Esophagus muscularis mucosa (tissue), 4 donors: Measurements from ENCODE around the gene PPME1.

ENCODE experiments used
- CTCF ChIP-seq, 3 experiments: fragments of 200-600 bp in 2 of 3; fragments of 450-650 bp in 1 of 3; sonication (generic) in 2 of 3; IDR thresholded peaks; one replicate each; pipeline ENCODE4 v1.5.1; 2017 to 2019; ENCODE audit warnings: antibody characterized with exemption in 3 of 3, mild to moderate bottlenecking in 2 of 3, moderate library complexity in 1 of 3
- EP300 ChIP-seq: sonication (generic); formaldehyde crosslinking; IDR thresholded peaks from one replicate; pipeline ENCODE4 v1.6.1; 2017; ENCODE audit warnings: antibody characterized with exemption
- POLR2A ChIP-seq: fragments of 450-650 bp; IDR thresholded peaks from one replicate; pipeline ENCODE4 v1.6.1; 2017; ENCODE audit warnings: antibody characterized with exemption, moderate library complexity, mild to moderate bottlenecking, low read depth

DNA sequence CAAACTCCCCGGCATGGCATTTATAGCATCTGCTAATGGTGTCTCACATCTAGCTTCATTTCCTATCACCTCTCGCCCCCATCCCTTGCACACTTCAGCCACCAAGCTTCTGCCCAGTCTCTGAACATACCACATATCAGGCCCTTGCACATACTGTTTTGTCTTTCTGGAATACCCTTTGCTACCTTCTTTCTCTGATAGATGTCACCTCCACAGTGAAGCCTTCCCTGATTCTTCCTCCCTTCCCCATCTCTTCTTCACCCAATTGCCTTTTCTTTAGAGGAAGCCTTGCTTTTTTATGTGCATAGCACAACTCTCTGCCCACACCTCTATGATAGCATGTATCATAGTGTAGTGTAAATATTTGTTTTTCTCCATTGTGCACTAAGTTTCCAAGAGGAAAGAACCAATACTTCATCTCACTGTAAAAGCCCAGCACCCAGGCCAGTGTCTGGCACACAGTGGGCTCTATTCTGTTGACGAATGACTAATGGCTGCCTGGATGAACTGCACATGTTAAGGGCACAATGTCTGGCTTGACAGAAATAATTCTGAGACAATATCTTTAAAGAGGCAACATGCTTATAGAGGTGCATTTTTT lies 112.6 kb downstream of the PPME1 start:
- TF ChIP-seq POLR2A (no peak), CTCF (IDR thresholded peaks at IDR 0.05) (no peak), EP300 (no peak)
